Neuron (in vitro differentiated cells): ENCODE results near the gene GFER.

Source experiments
- H2AFZ ChIP-seq: one replicate; pipeline ENCODE4 v1.6.1; 2013; ENCODE audit warnings: low read depth, mild to moderate bottlenecking, inconsistent platforms, low read length, moderate library complexity
- H3K27me3 ChIP-seq: one replicate; pipeline ENCODE4 v1.6.1; 2013; ENCODE audit warnings: low read length; ENCODE audit not compliant: insufficient read depth
- H3K36me3 ChIP-seq: one replicate; pipeline ENCODE4 v1.6.1; 2013; ENCODE audit warnings: low read length; ENCODE audit not compliant: insufficient read depth
- H3K4me1 ChIP-seq: one replicate; pipeline ENCODE4 v1.6.1; 2013; ENCODE audit warnings: low read length; ENCODE audit not compliant: insufficient read depth
- H3K4me3 ChIP-seq: 2 replicates; pipeline ENCODE4 v1.5.1; 2013; ENCODE audit warnings: mild to moderate bottlenecking, low read length, moderate library complexity
- H3K9me3 ChIP-seq: one replicate; pipeline ENCODE4 v1.6.1; 2013; ENCODE audit warnings: low read length

The GFER gene

DNA sequence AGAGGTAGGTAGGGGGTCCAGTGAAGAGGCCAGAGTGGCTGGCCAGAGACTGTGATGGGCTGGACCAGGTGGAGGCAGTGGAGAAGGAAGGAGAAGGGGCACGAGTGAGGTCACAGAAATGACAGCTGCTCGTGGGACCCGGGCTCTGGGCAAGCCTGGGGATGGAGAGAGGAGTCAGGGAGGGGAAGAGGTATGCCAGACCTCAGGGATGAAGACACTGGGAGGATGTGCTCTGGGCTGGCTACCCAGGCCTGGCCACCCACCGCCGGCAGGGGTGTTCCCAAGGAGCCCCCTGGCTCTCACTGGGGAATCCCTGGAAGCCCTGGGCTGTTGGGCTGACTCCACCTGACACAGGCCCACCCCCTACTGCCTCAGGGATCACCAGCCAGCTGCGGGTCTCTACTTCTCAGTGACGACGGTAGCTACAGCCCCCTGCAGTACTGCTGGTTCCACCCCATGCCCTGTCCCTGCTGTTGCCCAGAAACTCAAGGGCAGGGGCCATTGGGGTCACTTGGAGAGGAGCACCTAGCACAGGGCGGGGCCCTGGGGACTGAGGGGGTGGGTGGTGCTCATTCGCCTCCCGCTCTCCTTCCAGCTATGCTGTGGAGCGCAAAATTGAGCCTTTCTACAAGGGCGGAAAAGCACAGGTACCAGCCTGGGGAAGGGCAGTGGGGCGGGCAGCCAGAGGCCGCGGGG is 10.4 kb upstream of the GFER start:
- H3K4me1 ChIP-seq: peaks cover 10% of the 10 kb centered on the region
- H3K4me3 ChIP-seq: no peak overlapping the region
- no peaks in the 10 kb centered on the region for H3K9me3 ChIP-seq
- no peaks in the 10 kb centered on the region for H3K27me3 ChIP-seq
- no peak overlapping the region for H2AFZ ChIP-seq
- peaks cover 38% of the 10 kb centered on the region for H3K36me3 ChIP-seq

DNA sequence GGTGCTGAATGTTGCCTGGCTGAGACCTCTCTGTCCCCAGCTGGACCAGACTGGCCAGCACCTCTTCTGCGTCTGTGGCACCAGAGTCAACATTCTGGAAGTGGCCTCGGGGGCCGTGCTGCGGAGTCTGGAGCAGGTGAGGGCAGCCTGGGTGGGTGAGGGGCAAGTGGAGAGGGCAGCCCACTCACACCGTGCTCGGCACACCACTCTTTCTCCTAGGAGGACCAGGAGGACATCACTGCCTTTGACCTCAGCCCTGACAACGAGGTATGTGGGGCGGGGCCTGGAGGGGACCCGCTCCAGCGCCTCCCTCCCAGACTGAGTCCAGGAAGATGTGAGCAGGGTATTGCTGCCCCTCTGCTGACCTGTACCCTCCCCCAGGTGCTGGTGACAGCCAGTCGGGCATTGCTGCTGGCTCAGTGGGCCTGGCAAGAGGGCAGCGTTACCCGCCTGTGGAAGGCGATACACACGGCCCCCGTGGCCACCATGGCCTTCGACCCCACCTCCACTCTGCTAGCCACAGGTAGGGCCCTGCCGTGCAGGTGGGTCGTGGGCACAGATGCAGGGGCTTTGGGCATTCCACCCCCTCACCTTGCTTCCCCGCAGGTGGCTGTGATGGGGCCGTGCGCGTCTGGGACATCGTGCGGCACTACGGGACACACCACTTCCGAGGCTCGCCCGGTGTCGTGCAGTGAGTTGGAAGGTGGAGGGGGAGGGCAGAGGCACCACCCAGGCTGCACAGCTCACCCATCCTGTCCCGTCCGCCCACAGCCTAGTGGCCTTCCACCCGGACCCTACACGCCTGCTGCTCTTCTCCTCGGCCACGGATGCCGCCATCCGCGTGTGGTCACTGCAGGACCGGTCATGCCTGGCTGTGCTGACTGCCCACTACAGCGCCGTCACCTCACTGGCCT is 9.6 kb upstream of the GFER start:
- Histone ChIP-seq H3K27me3 (no peaks in the 10 kb centered on the region), H3K9me3 (no peaks in the 10 kb centered on the region), H3K4me1 (peaks cover 10% of the 10 kb centered on the region), H2AFZ (no peak overlapping the region), H3K36me3 (peaks cover 43% of the 10 kb centered on the region), H3K4me3 (no peak overlapping the region)

DNA sequence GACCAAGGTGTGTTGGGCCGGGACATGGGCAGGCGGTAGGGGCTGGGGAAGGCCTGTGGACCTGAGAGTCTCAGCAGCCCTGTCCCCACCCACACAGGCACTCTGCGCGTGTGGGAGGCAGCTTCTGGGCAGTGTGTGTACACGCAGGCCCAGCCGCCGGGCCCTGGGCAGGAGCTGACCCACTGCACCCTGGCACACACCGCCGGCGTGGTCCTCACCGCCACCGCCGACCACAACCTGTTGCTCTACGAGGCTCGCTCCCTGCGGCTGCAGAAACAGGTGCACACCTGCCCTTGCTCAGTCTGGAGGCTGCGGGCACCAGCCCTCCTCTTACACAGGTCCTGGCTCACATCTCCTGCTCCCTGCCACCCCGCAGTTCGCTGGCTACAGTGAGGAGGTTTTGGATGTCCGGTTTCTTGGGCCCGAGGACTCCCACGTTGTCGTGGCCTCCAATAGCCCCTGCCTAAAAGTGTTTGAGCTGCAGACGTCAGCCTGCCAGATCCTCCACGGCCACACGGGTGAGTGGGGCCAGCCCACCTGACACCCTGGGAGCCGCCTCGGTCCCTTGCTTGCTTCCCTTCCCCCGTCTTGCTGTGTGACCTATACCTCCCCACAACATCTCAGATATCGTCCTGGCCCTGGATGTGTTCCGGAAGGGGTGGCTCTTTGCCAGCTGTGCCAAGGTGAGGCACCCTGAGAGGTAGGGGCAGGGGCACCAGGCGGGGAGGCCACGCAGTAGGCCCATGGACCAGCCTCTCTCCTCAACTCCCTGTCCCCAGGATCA is 8.4 kb upstream of the GFER start:
- peaks cover 47% of the 10 kb centered on the region for H3K36me3 ChIP-seq
- H3K9me3 ChIP-seq: no peaks in the 10 kb centered on the region
- no peak overlapping the region for H2AFZ ChIP-seq
- no peak overlapping the region for H3K4me3 ChIP-seq
- no peaks in the 10 kb centered on the region for H3K27me3 ChIP-seq
- peaks cover 10% of the 10 kb centered on the region for H3K4me1 ChIP-seq

DNA sequence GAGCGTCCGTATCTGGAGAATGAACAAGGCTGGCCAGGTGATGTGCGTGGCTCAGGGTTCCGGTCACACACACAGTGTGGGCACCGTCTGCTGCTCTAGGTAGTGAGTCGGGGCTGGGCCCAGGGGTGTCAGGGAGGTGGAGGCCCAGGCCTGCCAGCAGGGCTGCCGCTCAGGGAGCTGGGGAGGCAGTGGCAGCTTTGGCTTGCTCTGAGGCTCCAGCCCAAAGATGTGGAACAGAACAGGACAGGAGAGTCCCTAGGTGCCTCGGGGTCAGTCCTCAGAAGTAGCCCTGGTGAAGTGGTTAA is 7.8 kb upstream of the GFER start:
- H3K4me1 ChIP-seq: peaks cover 7% of the 10 kb centered on the region
- no peak overlapping the region for H3K4me3 ChIP-seq
- no peaks in the 10 kb centered on the region for H3K27me3 ChIP-seq
- no peaks in the 10 kb centered on the region for H3K9me3 ChIP-seq
- no peak overlapping the region for H2AFZ ChIP-seq
- peaks cover 47% of the 10 kb centered on the region for H3K36me3 ChIP-seq

DNA sequence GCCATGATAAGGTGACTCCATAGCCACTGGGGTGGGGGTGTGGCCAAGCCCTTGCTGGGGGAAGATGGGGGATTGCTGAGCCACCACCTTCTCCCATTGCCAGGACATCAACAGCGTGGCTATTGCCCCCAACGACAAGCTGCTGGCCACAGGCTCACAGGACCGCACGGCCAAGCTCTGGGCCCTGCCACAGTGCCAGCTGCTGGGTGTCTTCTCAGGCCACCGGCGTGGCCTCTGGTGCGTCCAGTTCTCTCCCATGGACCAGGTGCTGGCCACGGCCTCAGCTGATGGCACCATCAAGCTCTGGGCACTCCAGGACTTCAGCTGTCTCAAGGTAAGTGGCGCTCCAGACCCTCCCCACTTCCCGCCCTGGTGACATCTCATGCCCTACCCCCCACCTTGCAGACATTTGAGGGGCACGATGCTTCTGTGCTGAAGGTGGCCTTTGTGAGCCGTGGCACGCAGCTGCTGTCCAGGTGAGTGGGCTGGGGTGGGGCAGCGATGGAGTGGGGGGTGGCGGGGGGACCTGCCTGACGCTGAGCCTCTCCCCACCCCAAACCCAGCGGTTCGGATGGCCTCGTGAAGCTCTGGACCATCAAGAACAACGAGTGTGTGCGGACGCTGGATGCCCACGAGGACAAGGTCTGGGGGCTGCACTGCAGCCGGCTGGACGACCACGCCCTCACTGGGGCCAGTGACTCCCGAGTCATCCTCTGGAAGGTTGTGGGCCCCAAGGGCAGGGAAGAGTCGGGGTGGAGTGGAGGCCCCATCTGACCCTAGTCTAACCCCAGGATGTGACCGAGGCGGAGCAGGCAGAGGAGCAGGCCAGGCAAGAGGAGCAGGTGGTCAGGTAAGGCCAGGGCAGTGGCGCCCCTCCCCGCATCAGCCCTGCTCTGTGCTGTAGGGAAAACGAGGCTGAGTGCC is 6.8 kb upstream of the GFER start:
- no peak overlapping the region for H3K4me3 ChIP-seq
- H3K4me1 ChIP-seq: peaks cover 17% of the 10 kb centered on the region
- no peaks in the 10 kb centered on the region for H3K9me3 ChIP-seq
- H3K27me3 ChIP-seq: no peaks in the 10 kb centered on the region
- H2AFZ ChIP-seq: no peak overlapping the region
- peaks cover 47% of the 10 kb centered on the region for H3K36me3 ChIP-seq

DNA sequence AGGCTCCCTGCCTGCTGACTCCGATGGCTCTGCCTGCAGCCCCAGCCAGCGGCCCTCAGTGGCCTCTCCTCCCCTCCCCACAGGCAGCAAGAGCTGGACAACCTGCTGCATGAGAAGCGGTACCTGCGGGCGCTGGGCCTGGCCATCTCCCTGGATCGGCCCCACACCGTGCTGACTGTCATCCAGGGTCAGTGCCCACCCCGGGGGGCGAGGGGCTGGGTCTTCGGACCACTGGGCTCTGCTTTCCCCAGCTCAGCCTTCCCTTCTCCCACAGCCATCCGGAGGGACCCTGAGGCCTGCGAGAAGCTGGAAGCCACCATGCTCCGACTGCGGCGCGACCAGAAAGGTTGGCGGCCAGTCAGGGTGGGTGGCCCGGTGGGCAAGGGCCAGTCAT is 6.1 kb upstream of the GFER start:
- Histone ChIP-seq H3K36me3 (peaks cover 47% of the 10 kb centered on the region), H3K4me1 (peaks cover 15% of the 10 kb centered on the region), H3K4me3 (no peak overlapping the region), H2AFZ (no peak overlapping the region), H3K27me3 (no peaks in the 10 kb centered on the region), H3K9me3 (no peaks in the 10 kb centered on the region)

DNA sequence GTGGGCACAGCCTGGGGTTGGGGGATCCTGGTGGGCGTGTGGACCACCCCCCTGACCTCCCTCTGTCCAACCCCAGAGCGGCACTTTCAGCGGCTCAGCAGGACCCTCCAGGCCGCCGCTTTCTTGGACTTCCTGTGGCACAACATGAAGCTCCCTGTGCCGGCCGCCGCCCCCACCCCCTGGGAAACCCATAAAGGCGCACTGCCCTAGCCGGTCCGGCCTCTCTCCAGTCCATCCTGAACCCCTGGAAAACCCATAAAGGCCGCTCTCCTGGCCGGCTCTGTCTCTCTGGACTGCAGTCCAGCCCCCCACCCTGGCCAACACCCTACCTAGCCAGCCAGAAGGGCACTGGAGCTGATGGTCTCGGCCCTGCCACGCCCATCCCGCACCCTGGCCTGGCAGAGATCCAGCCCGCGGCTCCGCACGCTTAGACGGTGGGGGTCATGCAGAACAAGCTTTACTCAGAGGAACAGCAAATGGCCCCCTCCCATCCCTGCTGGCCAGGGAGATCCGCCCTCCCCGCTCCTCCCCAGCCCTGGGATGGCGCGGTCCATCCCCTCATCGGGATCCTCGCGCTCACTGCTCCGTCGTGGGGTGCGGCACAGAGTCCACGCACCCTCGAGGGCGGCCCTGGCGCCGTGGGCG is 5.4 kb upstream of the GFER start:
- H3K27me3 ChIP-seq: no peaks in the 10 kb centered on the region
- H3K4me1 ChIP-seq: peaks cover 19% of the 10 kb centered on the region
- H2AFZ ChIP-seq: no peak overlapping the region
- H3K4me3 ChIP-seq: no peak overlapping the region
- H3K36me3 ChIP-seq: peaks cover 47% of the 10 kb centered on the region
- H3K9me3 ChIP-seq: no peaks in the 10 kb centered on the region

DNA sequence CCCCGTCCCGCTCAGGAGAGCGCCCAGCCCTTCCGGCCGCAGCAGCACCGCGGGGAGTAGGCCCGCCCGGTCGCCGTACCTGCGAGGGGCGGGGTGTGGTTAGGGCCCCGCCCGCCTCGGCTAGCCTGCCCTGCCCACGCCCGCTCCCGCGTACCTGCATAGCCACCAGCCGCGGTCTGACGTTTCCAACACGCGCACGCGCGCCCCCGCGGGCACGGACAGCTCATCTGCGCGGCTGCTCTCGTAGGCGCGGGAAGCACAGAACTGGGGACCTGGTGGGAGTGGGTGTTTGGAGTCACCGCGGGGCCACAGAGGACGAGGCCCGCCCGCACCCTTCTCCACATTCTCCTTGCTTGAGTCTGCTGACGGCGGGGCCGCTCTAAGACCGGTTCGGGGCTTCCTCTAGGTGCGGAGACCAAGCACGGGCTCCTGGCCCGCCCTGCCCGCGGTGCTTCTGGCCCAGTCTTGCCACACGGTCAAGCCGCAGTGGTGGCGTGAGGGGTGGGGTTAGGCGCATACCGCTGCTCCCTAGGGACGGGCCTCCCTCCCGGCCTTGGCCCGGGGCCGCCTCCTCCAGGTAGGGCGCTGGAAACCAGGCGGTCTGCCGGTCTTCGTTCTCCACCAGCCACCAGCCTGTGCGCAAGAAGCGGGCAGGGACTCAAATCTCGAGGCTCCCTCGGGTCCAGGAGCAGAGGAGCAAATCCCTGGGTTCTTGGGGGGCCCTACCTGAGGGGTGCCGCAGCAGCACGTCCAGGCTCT is 4.5 kb upstream of the GFER start:
- Histone ChIP-seq H3K9me3 (no peaks in the 10 kb centered on the region), H3K4me1 (peaks cover 20% of the 10 kb centered on the region), H2AFZ (no peak overlapping the region), H3K27me3 (no peaks in the 10 kb centered on the region), H3K36me3 (peaks cover 47% of the 10 kb centered on the region), H3K4me3 (no peak overlapping the region)

DNA sequence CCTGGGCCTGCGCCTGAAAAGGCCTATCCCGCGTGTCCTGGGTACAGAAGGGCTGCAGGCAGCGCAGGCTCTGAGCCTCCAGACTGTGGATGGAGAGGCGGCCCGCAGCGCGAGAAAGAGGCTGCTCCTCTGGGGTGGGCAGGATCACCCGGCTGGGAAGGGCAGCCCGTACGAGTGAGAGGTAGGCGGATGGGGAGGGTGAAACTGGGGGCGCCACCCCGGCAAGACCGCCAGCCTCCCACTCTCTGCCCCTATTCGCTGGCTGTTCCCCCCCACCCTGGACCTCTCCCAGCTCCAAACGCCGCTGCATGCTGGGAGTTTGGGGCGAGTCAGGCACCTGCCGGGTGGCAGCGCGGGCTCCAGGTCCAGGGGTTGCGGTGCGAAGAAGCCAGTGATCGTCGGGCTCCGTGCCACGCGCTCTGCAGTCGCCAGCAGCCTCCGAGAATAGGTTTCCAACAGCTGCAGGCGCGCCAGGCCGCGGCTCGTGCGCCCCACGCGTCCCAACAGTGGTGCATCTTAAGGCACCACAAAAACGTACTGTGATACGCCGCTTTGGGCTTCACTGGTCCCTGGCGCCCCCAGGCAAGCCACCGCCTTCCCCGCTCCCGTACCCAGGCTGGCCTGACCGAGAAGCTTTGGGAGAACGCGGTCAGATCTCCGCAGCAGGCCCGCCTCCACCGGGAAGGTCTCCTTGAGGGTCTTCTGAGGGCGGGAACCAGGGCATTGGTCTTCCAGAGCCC is 3.8 kb upstream of the GFER start:
- Histone ChIP-seq H3K4me3 (no peak overlapping the region), H3K27me3 (no peaks in the 10 kb centered on the region), H3K36me3 (peaks cover 42% of the 10 kb centered on the region), H2AFZ (no peak overlapping the region), H3K9me3 (no peaks in the 10 kb centered on the region), H3K4me1 (peaks cover 26% of the 10 kb centered on the region)

DNA sequence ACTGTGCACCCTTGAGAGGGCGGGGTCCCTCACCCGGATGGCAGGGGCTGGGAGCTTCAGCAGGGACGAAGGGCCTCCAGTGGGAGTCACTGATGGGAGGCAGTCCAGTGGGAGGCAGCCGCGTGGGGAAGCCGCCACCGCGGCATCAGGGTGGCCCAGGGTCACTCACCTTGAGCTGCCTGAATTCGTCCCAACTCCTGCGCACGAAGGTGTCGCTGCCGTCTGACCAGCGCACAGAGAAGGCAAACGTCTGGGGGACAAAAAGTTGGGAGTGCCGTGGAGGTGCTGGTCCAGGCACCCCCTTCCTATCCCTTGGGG is 3.3 kb upstream of the GFER start:
- Histone ChIP-seq H3K4me1 (peaks cover 32% of the 10 kb centered on the region), H3K4me3 (no peak overlapping the region), H2AFZ (no peak overlapping the region), H3K36me3 (peaks cover 38% of the 10 kb centered on the region), H3K27me3 (no peaks in the 10 kb centered on the region), H3K9me3 (no peaks in the 10 kb centered on the region)

DNA sequence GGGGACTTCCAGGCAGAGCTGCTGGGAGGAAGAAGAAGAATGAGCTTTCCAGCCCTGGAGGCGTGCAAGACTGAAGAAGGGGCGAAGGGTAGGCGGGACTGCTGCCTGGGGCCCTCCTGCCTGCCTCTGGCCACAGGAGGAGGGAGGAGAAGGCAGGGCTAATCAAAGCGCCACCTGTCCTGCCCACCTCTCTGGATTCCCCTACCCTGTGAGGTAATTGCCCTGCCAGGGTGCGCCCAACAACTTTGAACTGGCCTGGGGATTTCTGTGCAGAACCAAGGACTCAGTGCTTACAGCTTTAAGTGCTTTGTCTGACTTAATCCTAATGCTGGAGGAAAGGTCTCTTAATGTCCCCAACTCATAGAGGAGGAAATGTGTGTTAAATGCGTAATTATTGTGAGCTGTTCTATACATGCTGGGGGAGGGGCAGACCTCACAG is 2.6 kb upstream of the GFER start, which contains the start of gene NOXO1:
TSS of gene NOXO1 (minus strand) at position 72 of the 439 bp plus-strand sequence. CDS start 290 bp downstream, outside the sequence.
- Histone ChIP-seq H3K36me3 (peaks cover 38% of the 10 kb centered on the region), H3K4me1 (peaks cover 32% of the 10 kb centered on the region), H3K27me3 (no peaks in the 10 kb centered on the region), H3K4me3 (no peak within 1 kb of the TSS), H3K9me3 (no peaks in the 10 kb centered on the region), H2AFZ (no peak within 1 kb of the TSS)
